ENCODE results near the gene ATP6V1A.

DNA sequence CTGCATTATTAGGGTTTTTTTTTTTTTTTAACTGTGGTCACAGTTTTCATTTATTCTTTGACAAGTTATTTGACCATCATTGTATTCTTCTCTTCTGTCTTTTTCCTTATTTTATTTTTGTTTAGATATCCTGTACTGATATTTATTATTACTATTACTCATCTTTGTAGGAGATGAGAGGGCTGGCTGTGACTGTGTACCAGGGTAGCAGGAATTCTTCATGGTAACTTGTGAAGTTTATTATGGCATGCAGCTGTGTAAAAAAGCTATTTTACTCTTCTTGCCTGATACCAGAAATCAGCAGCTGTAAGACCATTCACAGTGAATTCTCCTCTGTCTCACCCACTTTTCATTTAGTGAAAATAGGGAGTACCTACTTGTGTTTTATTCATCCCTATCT, 44.5 kb downstream of the ATP6V1A start:
- TF ChIP-seq, protein P1, sequence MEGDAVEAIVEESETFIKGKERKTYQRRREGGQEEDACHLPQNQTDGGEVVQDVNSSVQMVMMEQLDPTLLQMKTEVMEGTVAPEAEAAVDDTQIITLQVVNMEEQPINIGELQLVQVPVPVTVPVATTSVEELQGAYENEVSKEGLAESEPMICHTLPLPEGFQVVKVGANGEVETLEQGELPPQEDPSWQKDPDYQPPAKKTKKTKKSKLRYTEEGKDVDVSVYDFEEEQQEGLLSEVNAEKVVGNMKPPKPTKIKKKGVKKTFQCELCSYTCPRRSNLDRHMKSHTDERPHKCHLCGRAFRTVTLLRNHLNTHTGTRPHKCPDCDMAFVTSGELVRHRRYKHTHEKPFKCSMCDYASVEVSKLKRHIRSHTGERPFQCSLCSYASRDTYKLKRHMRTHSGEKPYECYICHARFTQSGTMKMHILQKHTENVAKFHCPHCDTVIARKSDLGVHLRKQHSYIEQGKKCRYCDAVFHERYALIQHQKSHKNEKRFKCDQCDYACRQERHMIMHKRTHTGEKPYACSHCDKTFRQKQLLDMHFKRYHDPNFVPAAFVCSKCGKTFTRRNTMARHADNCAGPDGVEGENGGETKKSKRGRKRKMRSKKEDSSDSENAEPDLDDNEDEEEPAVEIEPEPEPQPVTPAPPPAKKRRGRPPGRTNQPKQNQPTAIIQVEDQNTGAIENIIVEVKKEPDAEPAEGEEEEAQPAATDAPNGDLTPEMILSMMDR (IDR thresholded peaks at IDR 0.05), result no peak
- TF ChIP-seq POLR2A (IDR thresholded peaks at IDR 0.05), result no peak

All from gastroesophageal sphincter (tissue), 3 donors.